ENCODE measurements around the gene PRKAG3. TPM values are rescaled to one million over a fixed set of nuclear protein-coding genes. Genes with fewer than 3 reads are reported as not detected.

PRKAG3 gene
- total and polyA plus RNA-seq, 4 donors: 0.08 TPM; not detected in 3

DNA sequence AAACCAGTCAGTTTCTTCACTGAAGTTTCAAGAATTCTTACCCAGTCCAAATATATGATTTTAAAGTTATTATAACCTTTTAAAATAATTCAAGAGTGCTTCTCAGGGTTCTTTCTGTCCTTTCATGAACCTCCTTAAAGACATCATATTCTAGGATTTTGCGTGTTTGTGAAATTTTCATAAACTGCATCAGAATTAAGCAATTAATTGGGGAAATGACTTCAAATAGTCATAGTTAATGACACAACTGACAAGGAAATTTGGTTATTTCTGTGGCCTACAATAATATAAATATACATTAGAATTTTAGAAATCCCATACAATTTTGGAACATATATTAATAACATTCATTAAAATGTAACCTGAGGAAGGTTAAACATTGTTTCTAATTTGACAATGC is 39.2 kb downstream of the PRKAG3 start:
- WGBS: 96% methylated on average over 1 of the region's 1 CpG
- no peak overlapping the region for H3K9ac ChIP-seq (ENCODE audit: low read depth in 1 of 2, low read length in 2 of 2)
- no peaks in the 10 kb centered on the region for H3K9me3 ChIP-seq (ENCODE audit: control insufficient read depth in 4 of 4, low read length in 3 of 4)
- H3K4me1 ChIP-seq (ENCODE audit: control insufficient read depth in 4 of 4, insufficient read depth in 4 of 4, low read length in 3 of 4): peaks cover 1 to 32% (median 14%) of the 10 kb centered on the region in 4 donors
- no peak overlapping the region for H3K4me3 ChIP-seq (ENCODE audit: low read depth in 1 of 3, low read length in 3 of 3)
- H3K27ac ChIP-seq (ENCODE audit: low read depth in 1 of 2, low read length in 2 of 2): no peak overlapping the region
- H3K27me3 ChIP-seq (ENCODE audit: control insufficient read depth in 4 of 4, insufficient read depth in 4 of 4, low read length in 3 of 4): no peaks in the 10 kb centered on the region
- no peak for DNase-seq (ENCODE audit: low spot score)
- peaks cover 0 to 3% (median 1%) of the 10 kb centered on the region in 4 donors for H3K36me3 ChIP-seq (ENCODE audit: control insufficient read depth in 4 of 4, insufficient read depth in 3 of 4, low read depth in 1 of 4, low read length in 3 of 4)
- no peak for TF ChIP-seq JUND (IDR thresholded peaks at IDR 0.05)
- TF ChIP-seq FOXA1 (IDR thresholded peaks at IDR 0.05): no peak
- TF ChIP-seq TAF1 (conservative IDR thresholded peaks at IDR 0.05): no peak
- TF ChIP-seq FOXA2 (IDR thresholded peaks at IDR 0.05): no peak
- TF ChIP-seq YY1 (IDR thresholded peaks at IDR 0.05): no peak

DNA sequence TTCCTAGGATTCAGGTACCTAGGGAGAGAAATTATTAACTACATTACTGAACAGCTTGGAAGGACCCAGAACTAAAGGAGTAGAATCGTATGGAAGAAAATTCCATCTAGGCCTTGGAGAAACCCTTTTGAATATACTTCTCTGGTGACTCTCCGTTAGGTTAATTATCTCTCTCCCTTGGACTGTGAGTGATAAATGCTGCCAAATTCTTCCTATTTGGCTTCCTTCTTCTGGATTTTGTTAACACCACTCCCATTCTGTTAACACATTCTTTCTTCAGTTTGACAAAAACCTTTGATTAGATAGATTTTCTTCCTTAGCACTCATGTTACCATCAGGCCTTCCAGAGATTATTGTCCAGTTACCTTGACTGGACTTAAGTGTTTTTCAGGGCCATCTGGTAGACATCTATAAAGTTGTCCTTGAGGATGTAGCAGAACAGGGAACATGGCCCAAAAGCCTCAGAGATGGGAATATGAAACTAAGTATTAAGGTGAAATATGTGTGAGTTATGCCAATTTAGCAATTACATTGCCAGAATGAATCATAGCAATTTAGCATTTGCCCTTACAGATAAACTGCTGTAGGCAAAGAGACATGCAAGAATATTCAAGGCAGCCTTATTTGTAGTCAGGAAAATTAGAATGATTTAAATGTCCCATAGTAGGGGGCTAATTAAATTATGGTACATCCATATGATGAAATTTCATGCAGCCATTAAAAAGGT is 42.9 kb downstream of the PRKAG3 start:
- Histone ChIP-seq H3K36me3 (ENCODE audit: control insufficient read depth in 4 of 4, insufficient read depth in 3 of 4, low read depth in 1 of 4, low read length in 3 of 4) (peaks cover 0 to 3% (median 0%) of the 10 kb centered on the region in 4 donors), H3K27ac (ENCODE audit: low read depth in 1 of 2, low read length in 2 of 2) (no peak overlapping the region), H3K4me1 (ENCODE audit: control insufficient read depth in 4 of 4, insufficient read depth in 4 of 4, low read length in 3 of 4) (peaks cover 5 to 47% (median 30%) of the 10 kb centered on the region in 4 donors), H3K27me3 (ENCODE audit: control insufficient read depth in 4 of 4, insufficient read depth in 4 of 4, low read length in 3 of 4) (no peaks in the 10 kb centered on the region), H3K9ac (ENCODE audit: low read depth in 1 of 2, low read length in 2 of 2) (no peak overlapping the region), H3K9me3 (ENCODE audit: control insufficient read depth in 4 of 4, low read length in 3 of 4) (no peaks in the 10 kb centered on the region), H3K4me3 (ENCODE audit: low read depth in 1 of 3, low read length in 3 of 3) (no peak overlapping the region)
- WGBS: 69% methylated on average over 2 of the region's 2 CpGs
- TF ChIP-seq, protein P1, sequence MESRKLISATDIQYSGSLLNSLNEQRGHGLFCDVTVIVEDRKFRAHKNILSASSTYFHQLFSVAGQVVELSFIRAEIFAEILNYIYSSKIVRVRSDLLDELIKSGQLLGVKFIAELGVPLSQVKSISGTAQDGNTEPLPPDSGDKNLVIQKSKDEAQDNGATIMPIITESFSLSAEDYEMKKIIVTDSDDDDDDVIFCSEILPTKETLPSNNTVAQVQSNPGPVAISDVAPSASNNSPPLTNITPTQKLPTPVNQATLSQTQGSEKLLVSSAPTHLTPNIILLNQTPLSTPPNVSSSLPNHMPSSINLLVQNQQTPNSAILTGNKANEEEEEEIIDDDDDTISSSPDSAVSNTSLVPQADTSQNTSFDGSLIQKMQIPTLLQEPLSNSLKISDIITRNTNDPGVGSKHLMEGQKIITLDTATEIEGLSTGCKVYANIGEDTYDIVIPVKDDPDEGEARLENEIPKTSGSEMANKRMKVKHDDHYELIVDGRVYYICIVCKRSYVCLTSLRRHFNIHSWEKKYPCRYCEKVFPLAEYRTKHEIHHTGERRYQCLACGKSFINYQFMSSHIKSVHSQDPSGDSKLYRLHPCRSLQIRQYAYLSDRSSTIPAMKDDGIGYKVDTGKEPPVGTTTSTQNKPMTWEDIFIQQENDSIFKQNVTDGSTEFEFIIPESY (IDR thresholded peaks at IDR 0.05): no peak
- no peak for TF ChIP-seq GABPA (IDR thresholded peaks at IDR 0.05 in 1 of 2, conservative IDR thresholded peaks at IDR 0.05 in 1 of 2)
- no peak for DNase-seq (ENCODE audit: low spot score)

DNA sequence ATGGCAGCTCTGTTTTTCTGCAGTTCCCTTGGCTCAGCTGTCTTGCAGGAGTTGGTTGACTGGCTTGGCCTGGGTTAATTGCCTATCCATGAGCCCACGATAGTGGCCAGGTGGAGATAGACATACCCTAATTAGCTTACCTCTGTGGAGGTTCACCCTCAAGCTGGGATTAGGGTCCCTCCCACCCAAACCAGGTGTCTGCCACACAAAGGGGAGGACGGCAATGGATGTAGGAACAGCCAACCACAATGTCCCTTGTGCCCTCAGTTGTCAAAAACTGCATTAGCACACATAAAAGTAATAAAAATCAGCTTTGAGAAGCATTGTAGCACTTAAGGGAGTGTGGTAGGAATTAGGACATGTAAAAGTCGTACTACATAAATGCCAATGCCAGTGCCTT is 45.5 kb downstream of the PRKAG3 start:
- no peak overlapping the region for H3K9ac ChIP-seq (ENCODE audit: low read depth in 1 of 2, low read length in 2 of 2)
- no peak for TF ChIP-seq HNF4G (IDR thresholded peaks at IDR 0.05)
- no peak for TF ChIP-seq FOXA2 (IDR thresholded peaks at IDR 0.05)
- TF ChIP-seq RAD21 (IDR thresholded peaks at IDR 0.05): no peak
- no peak for TF ChIP-seq FOXA1 (IDR thresholded peaks at IDR 0.05)
- TF ChIP-seq YY1 (IDR thresholded peaks at IDR 0.05): no peak
- no peak for TF ChIP-seq GABPA (IDR thresholded peaks at IDR 0.05 in 1 of 2, conservative IDR thresholded peaks at IDR 0.05 in 1 of 2)
- H3K36me3 ChIP-seq (ENCODE audit: control insufficient read depth in 4 of 4, insufficient read depth in 3 of 4, low read depth in 1 of 4, low read length in 3 of 4): peaks cover 0 to 3% (median 0%) of the 10 kb centered on the region in 4 donors
- H3K4me3 ChIP-seq (ENCODE audit: low read depth in 1 of 3, low read length in 3 of 3): no peak overlapping the region
- H3K9me3 ChIP-seq (ENCODE audit: control insufficient read depth in 4 of 4, low read length in 3 of 4): no peaks in the 10 kb centered on the region
- peaks cover 5 to 52% (median 33%) of the 10 kb centered on the region in 4 donors for H3K4me1 ChIP-seq (ENCODE audit: control insufficient read depth in 4 of 4, insufficient read depth in 4 of 4, low read length in 3 of 4)
- H3K27me3 ChIP-seq (ENCODE audit: control insufficient read depth in 4 of 4, insufficient read depth in 4 of 4, low read length in 3 of 4): no peaks in the 10 kb centered on the region
- no peak for DNase-seq (ENCODE audit: low spot score)
- 70% methylated on average over 3 of the region's 3 CpGs for WGBS
- no peak overlapping the region for H3K27ac ChIP-seq (ENCODE audit: low read depth in 1 of 2, low read length in 2 of 2)

DNA sequence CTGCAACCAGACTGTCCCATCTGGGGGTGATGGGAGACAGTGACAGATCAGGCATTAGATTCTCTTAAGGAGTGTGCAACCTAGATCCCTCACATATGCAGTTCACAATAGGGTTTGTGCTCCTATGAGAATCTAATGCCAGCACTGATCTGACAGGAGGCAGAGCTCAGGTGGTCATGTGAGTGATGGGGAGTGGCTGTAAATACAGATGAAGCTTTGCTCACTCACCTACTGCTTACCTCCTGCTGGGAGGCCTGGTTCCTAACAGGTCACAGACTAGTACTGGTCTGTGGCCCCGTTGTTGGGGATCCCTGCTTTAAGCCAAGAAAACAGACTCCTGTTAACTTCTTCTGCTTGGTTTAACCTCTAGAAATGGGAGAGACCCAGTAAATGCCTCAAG is 46.5 kb downstream of the PRKAG3 start:
- H3K4me3 ChIP-seq (ENCODE audit: low read depth in 1 of 3, low read length in 3 of 3): peak overlapping the region in 1 of 3 donors; percentile 38
- H3K9ac ChIP-seq (ENCODE audit: low read depth in 1 of 2, low read length in 2 of 2): peak overlapping the region in 1 of 2 donors; percentile 47
- peak overlapping the region in 1 of 2 donors; percentile 48 for H3K27ac ChIP-seq (ENCODE audit: low read depth in 1 of 2, low read length in 2 of 2)
- no peak for DNase-seq (ENCODE audit: low spot score)
- H3K4me1 ChIP-seq (ENCODE audit: control insufficient read depth in 4 of 4, insufficient read depth in 4 of 4, low read length in 3 of 4): peaks cover 5 to 57% (median 39%) of the 10 kb centered on the region in 4 donors
- H3K27me3 ChIP-seq (ENCODE audit: control insufficient read depth in 4 of 4, insufficient read depth in 4 of 4, low read length in 3 of 4): no peaks in the 10 kb centered on the region
- WGBS: 19% methylated on average over 1 of the region's 1 CpG
- TF ChIP-seq, protein P2, sequence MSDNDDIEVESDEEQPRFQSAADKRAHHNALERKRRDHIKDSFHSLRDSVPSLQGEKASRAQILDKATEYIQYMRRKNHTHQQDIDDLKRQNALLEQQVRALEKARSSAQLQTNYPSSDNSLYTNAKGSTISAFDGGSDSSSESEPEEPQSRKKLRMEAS (IDR thresholded peaks at IDR 0.05): no peak
- peak in 1 of 2 donors; percentile 20 for TF ChIP-seq RAD21 (IDR thresholded peaks at IDR 0.05)
- no peak for TF ChIP-seq HNF4G (IDR thresholded peaks at IDR 0.05)
- no peak for TF ChIP-seq NR2F2 (IDR thresholded peaks at IDR 0.05)
- no peak for TF ChIP-seq TAF1 (conservative IDR thresholded peaks at IDR 0.05)
- peak; percentile 31 for TF ChIP-seq FOXA2 (IDR thresholded peaks at IDR 0.05)
- TF ChIP-seq YY1 (IDR thresholded peaks at IDR 0.05): no peak
- TF ChIP-seq GABPA (IDR thresholded peaks at IDR 0.05 in 1 of 2, conservative IDR thresholded peaks at IDR 0.05 in 1 of 2): no peak
- TF ChIP-seq FOXA1 (IDR thresholded peaks at IDR 0.05): no peak
- TF ChIP-seq, protein P3, sequence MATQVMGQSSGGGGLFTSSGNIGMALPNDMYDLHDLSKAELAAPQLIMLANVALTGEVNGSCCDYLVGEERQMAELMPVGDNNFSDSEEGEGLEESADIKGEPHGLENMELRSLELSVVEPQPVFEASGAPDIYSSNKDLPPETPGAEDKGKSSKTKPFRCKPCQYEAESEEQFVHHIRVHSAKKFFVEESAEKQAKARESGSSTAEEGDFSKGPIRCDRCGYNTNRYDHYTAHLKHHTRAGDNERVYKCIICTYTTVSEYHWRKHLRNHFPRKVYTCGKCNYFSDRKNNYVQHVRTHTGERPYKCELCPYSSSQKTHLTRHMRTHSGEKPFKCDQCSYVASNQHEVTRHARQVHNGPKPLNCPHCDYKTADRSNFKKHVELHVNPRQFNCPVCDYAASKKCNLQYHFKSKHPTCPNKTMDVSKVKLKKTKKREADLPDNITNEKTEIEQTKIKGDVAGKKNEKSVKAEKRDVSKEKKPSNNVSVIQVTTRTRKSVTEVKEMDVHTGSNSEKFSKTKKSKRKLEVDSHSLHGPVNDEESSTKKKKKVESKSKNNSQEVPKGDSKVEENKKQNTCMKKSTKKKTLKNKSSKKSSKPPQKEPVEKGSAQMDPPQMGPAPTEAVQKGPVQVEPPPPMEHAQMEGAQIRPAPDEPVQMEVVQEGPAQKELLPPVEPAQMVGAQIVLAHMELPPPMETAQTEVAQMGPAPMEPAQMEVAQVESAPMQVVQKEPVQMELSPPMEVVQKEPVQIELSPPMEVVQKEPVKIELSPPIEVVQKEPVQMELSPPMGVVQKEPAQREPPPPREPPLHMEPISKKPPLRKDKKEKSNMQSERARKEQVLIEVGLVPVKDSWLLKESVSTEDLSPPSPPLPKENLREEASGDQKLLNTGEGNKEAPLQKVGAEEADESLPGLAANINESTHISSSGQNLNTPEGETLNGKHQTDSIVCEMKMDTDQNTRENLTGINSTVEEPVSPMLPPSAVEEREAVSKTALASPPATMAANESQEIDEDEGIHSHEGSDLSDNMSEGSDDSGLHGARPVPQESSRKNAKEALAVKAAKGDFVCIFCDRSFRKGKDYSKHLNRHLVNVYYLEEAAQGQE (IDR thresholded peaks at IDR 0.05): no peak
- TF ChIP-seq JUND (IDR thresholded peaks at IDR 0.05): no peak
- H3K36me3 ChIP-seq (ENCODE audit: control insufficient read depth in 4 of 4, insufficient read depth in 3 of 4, low read depth in 1 of 4, low read length in 3 of 4): peaks cover 0 to 3% (median 0%) of the 10 kb centered on the region in 4 donors
- no peaks in the 10 kb centered on the region for H3K9me3 ChIP-seq (ENCODE audit: control insufficient read depth in 4 of 4, low read length in 3 of 4)
